Measurements from ENCODE around the gene FKBP4.

FKBP4 gene

GRCh38 chr12:2833810-2834209 lies 39.0 kb downstream of the FKBP4 start:
- no peaks in the 10 kb centered on the region for H3K4me1 ChIP-seq (ENCODE audit: control insufficient read depth, low read length)
- no peaks in the 10 kb centered on the region for H3K9me2 ChIP-seq (replicated peaks; ENCODE audit: control insufficient read depth, low read length)
- TF ChIP-seq EZH2phosphoT487 (IDR thresholded peaks at IDR 0.05; ENCODE audit: borderline replicate concordance, low read length): no peak
- TF ChIP-seq CTCF (IDR thresholded peaks at IDR 0.05; ENCODE audit: low read depth, low read length, poor library complexity, severe bottlenecking): no peak
- H3K27me3 ChIP-seq (ENCODE audit: control insufficient read depth, low read length): no peaks in the 10 kb centered on the region
- H3K4me3 ChIP-seq (ENCODE audit: low read length): no peak overlapping the region
- no peaks in the 10 kb centered on the region for H3F3A ChIP-seq (ENCODE audit: control insufficient read depth, insufficient read depth)
- H3K27ac ChIP-seq (ENCODE audit: low read depth, low read length): no peak overlapping the region
- no peaks in the 10 kb centered on the region for H4K20me1 ChIP-seq (ENCODE audit: control insufficient read depth, insufficient read depth, low read depth, low read length)
- H3K4me2 ChIP-seq (ENCODE audit: low read length): no peak overlapping the region
- peaks cover 4% of the 10 kb centered on the region; the same call in 1 of the 2 replicates for H3K36me3 ChIP-seq (ENCODE audit: control insufficient read depth, low read length)
- H3K79me2 ChIP-seq (ENCODE audit: control insufficient read depth, low read length): no peaks in the 10 kb centered on the region
- H3K9me3 ChIP-seq (ENCODE audit: control insufficient read depth, insufficient read depth, low read length): no peaks in the 10 kb centered on the region

GRCh38 chr12:2834581-2835491 lies 40.1 kb downstream of the FKBP4 start, which contains the start of gene NRIP2:
Gene NRIP2 (minus strand): TSS chr12:2835035. CDS start chr12:2834983, 52 bp downstream.
- TF ChIP-seq EZH2phosphoT487 (IDR thresholded peaks at IDR 0.05; ENCODE audit: borderline replicate concordance, low read length): no peak
- Histone ChIP-seq H3K4me3 (ENCODE audit: low read length) (no peak within 1 kb of the TSS), H3K27me3 (ENCODE audit: control insufficient read depth, low read length) (no peaks in the 10 kb centered on the region), H3K27ac (ENCODE audit: low read depth, low read length) (no peak within 1 kb of the TSS), H3F3A (ENCODE audit: control insufficient read depth, insufficient read depth) (no peaks in the 10 kb centered on the region), H3K9me3 (ENCODE audit: control insufficient read depth, insufficient read depth, low read length) (no peaks in the 10 kb centered on the region), H4K20me1 (ENCODE audit: control insufficient read depth, insufficient read depth, low read depth, low read length) (no peaks in the 10 kb centered on the region), H3K9me2 (replicated peaks; ENCODE audit: control insufficient read depth, low read length) (no peaks in the 10 kb centered on the region), H3K4me2 (ENCODE audit: low read length) (no peak within 1 kb of the TSS), H3K79me2 (ENCODE audit: control insufficient read depth, low read length) (no peaks in the 10 kb centered on the region), H3K36me3 (ENCODE audit: control insufficient read depth, low read length) (no peaks in the 10 kb centered on the region), H3K4me1 (ENCODE audit: control insufficient read depth, low read length) (no peaks in the 10 kb centered on the region)

- Histone ChIP-seq H4K20me1 (ENCODE audit: control insufficient read depth, insufficient read depth, low read depth, low read length) (no peaks in the 10 kb centered on the region), H3K4me1 (ENCODE audit: control insufficient read depth, low read length) (no peaks in the 10 kb centered on the region), H3F3A (ENCODE audit: control insufficient read depth, insufficient read depth) (no peaks in the 10 kb centered on the region), H3K27ac (ENCODE audit: low read depth, low read length) (no peak overlapping the region), H3K36me3 (ENCODE audit: control insufficient read depth, low read length) (no peaks in the 10 kb centered on the region), H3K79me2 (ENCODE audit: control insufficient read depth, low read length) (no peaks in the 10 kb centered on the region), H3K4me3 (ENCODE audit: low read length) (no peak overlapping the region), H3K9me3 (ENCODE audit: control insufficient read depth, insufficient read depth, low read length) (no peaks in the 10 kb centered on the region), H3K9me2 (replicated peaks; ENCODE audit: control insufficient read depth, low read length) (no peaks in the 10 kb centered on the region), H3K27me3 (ENCODE audit: control insufficient read depth, low read length) (no peaks in the 10 kb centered on the region), H3K4me2 (ENCODE audit: low read length) (no peak overlapping the region)
- no peak for TF ChIP-seq CTCF (IDR thresholded peaks at IDR 0.05; ENCODE audit: low read depth, low read length, poor library complexity, severe bottlenecking)
- TF ChIP-seq EZH2phosphoT487 (IDR thresholded peaks at IDR 0.05; ENCODE audit: borderline replicate concordance, low read length): no peak
Measured at GRCh38 chr12:2835691-2836403, 41.1 kb downstream of the FKBP4 start.

All from DOHH2 (cell line).